IPS-18a (cell line): ENCODE results near the gene HDLBP.

ENCODE experiments used
- H3K27ac ChIP-seq: one replicate; pipeline ENCODE4 v1.5.1; 2013; ENCODE audit warnings: low read length
- H3K27me3 ChIP-seq: one replicate; pipeline ENCODE4 v1.6.1; 2013; ENCODE audit warnings: mild to moderate bottlenecking, low read length; ENCODE audit not compliant: control insufficient read depth, insufficient read depth
- H3K36me3 ChIP-seq: one replicate; pipeline ENCODE4 v1.6.1; 2013; ENCODE audit warnings: low read depth, low read length; ENCODE audit not compliant: control insufficient read depth
- H3K4me1 ChIP-seq: one replicate; pipeline ENCODE4 v1.6.1; 2013; ENCODE audit warnings: low read depth, low read length; ENCODE audit not compliant: control insufficient read depth
- H3K4me3 ChIP-seq: one replicate; pipeline ENCODE4 v1.5.1; 2013; ENCODE audit warnings: low read length
- H3K9ac ChIP-seq: one replicate; pipeline ENCODE4 v1.6.1; 2013; ENCODE audit warnings: mild to moderate bottlenecking, low read length, moderate library complexity
- H3K9me3 ChIP-seq: one replicate; pipeline ENCODE4 v1.6.1; 2013; ENCODE audit warnings: low read depth, low read length; ENCODE audit not compliant: control insufficient read depth

Gene HDLBP

DNA sequence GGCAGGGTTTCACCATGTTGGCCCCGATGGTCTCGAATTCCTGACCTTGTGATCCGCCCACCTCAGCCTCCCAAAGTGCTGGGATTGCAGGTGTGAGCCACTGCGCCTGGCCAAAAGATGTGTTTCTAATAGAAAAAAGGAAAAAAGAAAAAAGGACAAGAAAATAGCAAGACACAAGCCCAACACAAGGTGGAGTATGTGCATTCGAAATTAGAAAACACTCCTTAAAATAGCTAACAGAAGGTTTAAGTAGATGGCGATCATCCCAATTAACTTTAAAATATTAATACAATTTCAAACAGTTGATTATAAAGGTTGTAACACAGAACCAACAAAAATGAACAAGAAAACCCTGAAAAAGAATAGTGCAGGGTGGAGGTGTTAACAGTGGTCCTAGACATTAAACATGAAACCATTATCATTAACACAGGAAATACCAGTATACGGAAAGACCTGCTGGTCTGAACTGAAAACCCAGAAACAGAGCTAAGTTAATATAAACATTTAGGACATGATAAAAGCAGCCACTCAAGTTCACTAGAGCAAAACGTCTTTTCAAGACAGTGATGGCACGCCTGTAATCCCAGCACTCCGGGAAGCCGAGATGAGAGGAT is 57.9 kb downstream of the HDLBP start:
- Histone ChIP-seq H3K27ac (no peak overlapping the region), H3K9me3 (no peaks in the 10 kb centered on the region), H3K36me3 (peaks cover 72% of the 10 kb centered on the region), H3K4me3 (no peak overlapping the region), H3K4me1 (no peaks in the 10 kb centered on the region), H3K27me3 (no peaks in the 10 kb centered on the region), H3K9ac (no peak overlapping the region)

- no peaks in the 10 kb centered on the region for H3K27me3 ChIP-seq
- no peaks in the 10 kb centered on the region for H3K4me1 ChIP-seq
- peaks cover 71% of the 10 kb centered on the region for H3K36me3 ChIP-seq
- H3K9me3 ChIP-seq, result no peaks in the 10 kb centered on the region
- H3K27ac ChIP-seq, result no peak overlapping the region
- no peak overlapping the region for H3K4me3 ChIP-seq
- H3K9ac ChIP-seq, result no peak overlapping the region
Observed at GRCh38 chr2:241256168-241256545, 59.3 kb downstream of the HDLBP start.

DNA sequence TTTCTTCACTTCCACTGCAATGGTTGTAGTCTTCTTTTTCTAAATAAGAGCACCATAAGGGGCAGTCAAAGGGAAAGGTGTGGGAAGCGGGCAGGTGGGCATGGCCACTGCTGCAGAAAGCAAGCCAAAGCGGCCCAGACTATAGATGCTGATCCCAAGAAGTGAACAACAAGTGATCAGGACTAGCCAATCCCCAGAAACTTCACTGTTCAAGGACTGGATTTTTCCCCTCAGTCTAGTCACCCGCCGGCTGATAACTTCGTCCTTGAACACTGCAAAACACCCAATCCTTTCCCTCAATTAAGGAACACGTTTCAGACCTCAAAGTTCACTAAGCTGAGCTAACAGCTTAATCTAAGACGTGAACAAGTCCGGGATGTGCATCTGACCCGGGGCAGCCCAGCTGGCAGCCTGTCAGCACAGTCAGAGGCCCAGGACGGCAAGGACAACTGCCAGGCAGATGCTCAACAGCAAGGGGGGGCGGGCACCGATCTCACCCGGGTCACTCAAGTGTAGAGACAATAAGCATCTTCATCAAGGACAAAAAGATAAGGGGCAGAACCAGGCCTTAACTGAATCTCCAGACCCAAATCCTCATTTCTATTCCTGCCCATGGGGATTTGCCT is 59.8 kb downstream of the HDLBP start:
- H3K4me1 ChIP-seq, result no peaks in the 10 kb centered on the region
- no peak overlapping the region for H3K9ac ChIP-seq
- H3K4me3 ChIP-seq, result no peak overlapping the region
- H3K36me3 ChIP-seq, result peaks cover 71% of the 10 kb centered on the region
- H3K9me3 ChIP-seq, result no peaks in the 10 kb centered on the region
- no peaks in the 10 kb centered on the region for H3K27me3 ChIP-seq
- H3K27ac ChIP-seq, result no peak overlapping the region

- H3K27me3 ChIP-seq, result no peaks in the 10 kb centered on the region
- H3K9ac ChIP-seq, result no peak overlapping the region
- peaks cover 73% of the 10 kb centered on the region for H3K36me3 ChIP-seq
- no peaks in the 10 kb centered on the region for H3K9me3 ChIP-seq
- H3K27ac ChIP-seq, result no peak overlapping the region
- H3K4me1 ChIP-seq, result no peaks in the 10 kb centered on the region
- no peak overlapping the region for H3K4me3 ChIP-seq
Observed at GRCh38 chr2:241254904-241255351, 60.5 kb downstream of the HDLBP start.

- Histone ChIP-seq H3K4me1 (no peaks in the 10 kb centered on the region), H3K27ac (no peak overlapping the region), H3K9me3 (no peaks in the 10 kb centered on the region), H3K36me3 (peaks cover 89% of the 10 kb centered on the region), H3K4me3 (no peak overlapping the region), H3K27me3 (no peaks in the 10 kb centered on the region), H3K9ac (no peak overlapping the region)
Observed at GRCh38 chr2:241252778-241253475, 62.5 kb downstream of the HDLBP start.

DNA sequence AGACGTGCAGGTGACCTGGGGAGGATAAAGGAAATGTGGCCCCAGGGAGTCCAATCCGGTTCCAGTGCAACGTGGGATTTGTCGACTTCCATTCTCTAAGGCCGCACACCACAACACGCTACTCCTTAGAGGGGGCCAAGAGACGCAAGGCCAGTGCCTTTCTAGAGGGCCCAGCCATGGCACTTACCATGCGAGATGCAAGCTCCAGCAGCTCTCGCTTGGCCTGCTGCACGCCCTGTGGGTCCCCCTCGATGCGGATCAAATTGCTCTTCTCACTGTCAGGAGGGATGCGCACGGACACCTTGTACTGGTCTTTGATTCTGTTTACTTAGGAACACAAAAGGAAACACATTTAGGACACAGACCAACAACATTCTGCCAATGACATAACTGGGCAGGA is 65.8 kb downstream of the HDLBP start:
- Histone ChIP-seq H3K36me3 (peaks cover 94% of the 10 kb centered on the region), H3K27me3 (no peaks in the 10 kb centered on the region), H3K9me3 (no peaks in the 10 kb centered on the region), H3K27ac (no peak overlapping the region), H3K4me3 (no peak overlapping the region), H3K4me1 (no peaks in the 10 kb centered on the region), H3K9ac (no peak overlapping the region)

DNA sequence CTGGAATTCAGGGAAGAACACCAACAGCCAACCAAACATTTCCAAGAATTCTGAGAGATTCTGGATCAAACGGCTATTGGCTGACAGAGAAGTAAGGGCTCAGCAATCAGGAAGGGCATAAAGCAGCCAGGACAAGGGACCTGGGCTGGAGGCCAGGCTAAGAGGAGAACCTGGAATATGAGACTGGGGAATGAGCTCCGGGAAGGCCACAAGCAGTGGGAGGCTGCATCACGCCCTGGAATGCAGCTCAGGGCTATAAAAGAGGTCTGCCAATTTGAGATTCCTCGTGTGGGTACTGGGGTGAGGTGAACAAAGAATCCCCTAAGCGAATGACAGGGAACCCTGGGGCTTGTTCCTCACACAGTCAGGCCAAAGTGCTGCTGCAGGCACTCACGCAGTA is 66.6 kb downstream of the HDLBP start:
- no peaks in the 10 kb centered on the region for H3K27me3 ChIP-seq
- H3K9me3 ChIP-seq, result no peaks in the 10 kb centered on the region
- no peaks in the 10 kb centered on the region for H3K4me1 ChIP-seq
- H3K36me3 ChIP-seq, result peaks cover 97% of the 10 kb centered on the region
- H3K4me3 ChIP-seq, result no peak overlapping the region
- no peak overlapping the region for H3K9ac ChIP-seq
- no peak overlapping the region for H3K27ac ChIP-seq

DNA sequence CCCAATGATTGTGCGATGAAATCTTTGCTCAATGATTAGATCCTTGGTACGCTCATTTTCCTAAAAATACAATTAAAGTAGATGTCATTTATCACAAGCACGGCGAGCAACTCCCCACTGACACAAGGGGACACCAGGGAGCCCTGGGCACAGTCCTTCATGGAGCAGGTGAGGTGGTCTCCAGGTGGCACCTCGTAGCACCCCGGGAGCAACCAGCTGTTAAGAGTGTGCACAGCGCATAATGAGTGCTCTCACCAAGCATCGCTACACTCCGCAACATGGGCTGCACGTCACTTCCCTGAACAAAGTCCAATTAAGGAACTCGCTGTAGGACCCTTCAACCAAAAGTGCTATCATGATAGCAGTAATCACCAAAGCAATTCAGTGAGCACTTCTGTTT is 67.2 kb downstream of the HDLBP start:
- Histone ChIP-seq H3K4me3 (no peak overlapping the region), H3K4me1 (no peaks in the 10 kb centered on the region), H3K9me3 (no peaks in the 10 kb centered on the region), H3K9ac (no peak overlapping the region), H3K27me3 (no peaks in the 10 kb centered on the region), H3K36me3 (peaks cover 97% of the 10 kb centered on the region), H3K27ac (no peak overlapping the region)

- Histone ChIP-seq H3K27ac (no peak overlapping the region), H3K9ac (no peak overlapping the region), H3K4me3 (no peak overlapping the region), H3K9me3 (no peaks in the 10 kb centered on the region), H3K27me3 (no peaks in the 10 kb centered on the region), H3K4me1 (no peaks in the 10 kb centered on the region), H3K36me3 (peaks cover 96% of the 10 kb centered on the region)
Observed at GRCh38 chr2:241244368-241244767, 71.1 kb downstream of the HDLBP start.

GRCh38 chr2:241242306-241242705 is 73.2 kb downstream of the HDLBP start:
- peaks cover 96% of the 10 kb centered on the region for H3K36me3 ChIP-seq
- no peaks in the 10 kb centered on the region for H3K27me3 ChIP-seq
- H3K9me3 ChIP-seq, result no peaks in the 10 kb centered on the region
- H3K9ac ChIP-seq, result no peak overlapping the region
- H3K4me3 ChIP-seq, result no peak overlapping the region
- H3K27ac ChIP-seq, result no peak overlapping the region
- no peaks in the 10 kb centered on the region for H3K4me1 ChIP-seq

DNA sequence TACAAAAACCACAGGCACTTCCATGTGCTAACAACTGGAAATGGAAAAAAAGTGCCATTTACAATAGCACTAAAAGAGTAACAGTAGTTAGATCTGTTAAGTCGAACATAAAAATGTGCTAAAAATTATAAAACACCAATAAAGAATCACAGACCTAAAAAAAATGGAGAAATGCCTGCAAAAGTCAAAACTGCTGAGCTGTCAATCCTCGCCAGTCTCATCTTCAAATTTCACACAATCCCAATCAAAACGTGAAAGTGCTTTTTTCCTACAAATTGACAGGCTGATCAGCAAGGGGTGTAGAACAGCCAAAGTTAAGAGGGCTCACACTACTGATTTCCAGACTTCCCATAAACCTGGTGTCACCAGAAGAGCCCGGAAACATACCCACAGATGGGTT is 73.8 kb downstream of the HDLBP start:
- H3K27me3 ChIP-seq, result no peaks in the 10 kb centered on the region
- H3K9ac ChIP-seq, result no peak overlapping the region
- no peaks in the 10 kb centered on the region for H3K4me1 ChIP-seq
- H3K36me3 ChIP-seq, result peaks cover 96% of the 10 kb centered on the region
- no peak overlapping the region for H3K27ac ChIP-seq
- no peak overlapping the region for H3K4me3 ChIP-seq
- H3K9me3 ChIP-seq, result no peaks in the 10 kb centered on the region
